GM18519 (cell line): ENCODE results near the gene GJB5.
"Not testable (repeated sequence)": the region's sequence is repeated elsewhere in the genome, so short reads cannot be mapped to it uniquely, and the experiment has no call there.

Source experiments
- ATAC-seq: cut with Tn5 transposase; IDR thresholded peaks from one replicate; pipeline ENCODE4 v1.9.1; 2021; ENCODE audit warnings: mild to moderate bottlenecking, moderate library complexity; ENCODE audit not compliant: unreplicated experiment, low FRiP score

The GJB5 gene

GRCh38 chr1:34754964-34755637 lies at the start of gene GJB5:
Gene GJB5 (plus strand): TSS chr1:34755047. CDS start chr1:34757331, 2,284 bp downstream.
- no peak for ATAC-seq

- ATAC-seq: no peak
Observed at GRCh38 chr1:34705077-34705476, 49.8 kb upstream of the GJB5 start.

DNA sequence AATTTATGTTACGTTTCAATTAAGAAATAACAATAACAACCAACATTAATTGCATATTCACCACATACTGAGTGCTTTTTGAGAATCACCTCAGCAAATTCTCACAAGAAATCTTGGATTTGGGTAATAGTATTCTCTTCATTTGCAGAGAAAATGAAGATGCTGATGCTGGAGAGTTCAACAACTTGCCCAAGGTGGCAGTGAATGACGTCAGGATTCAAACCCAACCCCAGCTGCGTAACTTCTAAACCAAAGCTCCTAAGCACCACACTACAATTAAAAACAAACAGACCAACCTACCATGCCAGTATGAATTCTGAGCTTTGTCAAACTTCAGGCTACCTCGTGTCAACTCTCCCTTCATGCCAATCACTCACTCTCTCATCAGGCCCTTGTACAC lies 46.7 kb upstream of the GJB5 start:
- no peak for ATAC-seq

DNA sequence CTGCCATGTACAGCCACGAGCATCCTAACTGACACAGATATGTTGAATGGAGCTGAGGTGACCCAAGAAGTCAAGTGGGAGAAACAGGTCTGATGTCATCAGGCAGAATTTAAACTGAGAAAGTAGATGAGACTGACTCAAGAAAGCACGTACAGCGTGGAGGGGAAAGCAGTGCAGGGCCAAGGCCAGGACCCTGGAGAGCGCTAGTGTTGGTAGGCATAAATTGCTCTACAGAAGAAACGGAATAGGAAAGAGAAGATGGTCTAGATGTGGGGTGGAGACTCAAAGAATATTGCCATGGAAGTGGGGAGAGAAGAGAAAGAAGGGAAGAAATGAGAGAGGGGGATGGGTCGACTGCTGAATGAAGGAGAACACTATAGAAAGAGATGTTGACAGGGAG lies 45.3 kb upstream of the GJB5 start:
- ATAC-seq: no peak

DNA sequence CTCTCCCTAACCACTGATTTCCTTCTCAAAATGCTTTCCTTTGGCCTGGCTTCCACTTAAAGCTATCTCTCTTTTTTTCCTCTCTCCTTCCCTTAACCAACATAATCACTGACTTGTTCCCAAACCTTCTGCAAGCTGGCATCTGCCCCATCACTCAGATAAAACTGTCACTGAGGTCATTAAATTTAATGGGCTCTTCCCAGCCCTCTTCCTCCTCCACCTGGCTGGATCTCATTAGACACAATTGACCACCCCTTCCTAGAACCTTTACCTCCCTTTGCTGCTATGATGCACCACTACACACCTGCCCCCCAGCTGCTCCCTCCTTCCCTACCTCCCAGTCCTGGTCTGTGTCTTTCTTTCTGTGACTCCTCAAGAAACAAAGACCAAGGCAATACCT lies 44.0 kb upstream of the GJB5 start:
- ATAC-seq: no peak

DNA sequence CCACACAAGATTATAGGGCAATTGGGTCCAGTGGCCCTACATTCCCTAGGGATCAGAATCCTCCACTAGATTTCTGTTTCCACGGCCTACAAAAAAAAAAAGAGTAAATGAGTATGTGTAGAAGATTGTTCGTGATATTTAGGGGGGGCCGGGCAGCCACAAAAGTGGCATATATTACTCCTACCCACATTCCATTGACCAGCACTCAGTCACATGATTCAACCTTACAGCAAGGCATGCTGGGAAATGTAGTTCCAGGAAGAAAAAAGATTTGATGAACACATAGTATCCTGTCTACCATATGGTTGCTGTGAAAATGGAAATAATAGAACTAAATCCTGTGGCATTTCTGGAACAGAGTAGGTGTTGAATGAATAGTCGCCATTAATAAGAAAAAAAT lies 43.4 kb upstream of the GJB5 start:
- ATAC-seq: no peak

DNA sequence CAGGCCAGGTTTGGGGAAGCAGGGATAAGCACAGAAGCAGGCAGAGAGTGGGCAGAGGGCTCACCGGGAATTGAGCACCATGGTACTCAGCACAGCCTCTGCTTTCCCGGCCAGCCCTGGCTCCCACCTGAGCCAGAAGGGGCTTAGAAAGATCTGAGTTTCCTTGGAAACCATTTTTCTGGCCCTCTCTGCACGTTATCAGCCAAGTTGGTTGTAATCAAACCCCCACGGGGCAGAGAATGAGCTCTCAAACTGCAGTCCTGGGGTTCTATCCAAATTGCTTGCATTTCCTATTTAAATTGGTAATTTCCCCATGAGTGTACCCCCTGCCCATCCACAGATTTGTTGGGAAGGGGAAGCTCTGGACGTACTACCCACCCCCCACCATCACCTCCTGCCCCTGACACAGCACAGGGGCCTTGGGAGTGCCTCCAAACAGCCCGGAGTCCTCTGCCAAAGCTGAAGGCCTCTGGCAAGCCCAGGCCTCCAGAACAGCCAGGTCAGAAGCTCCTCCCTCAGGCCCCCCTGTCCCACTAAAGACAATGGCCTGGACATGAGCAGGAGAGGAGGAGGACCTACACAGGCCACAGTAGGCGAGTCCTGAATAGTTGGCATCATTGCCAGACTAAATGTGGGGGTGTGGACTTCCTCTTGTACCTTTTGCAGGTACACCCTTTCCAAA lies 42.7 kb upstream of the GJB5 start:
- no peak for ATAC-seq

DNA sequence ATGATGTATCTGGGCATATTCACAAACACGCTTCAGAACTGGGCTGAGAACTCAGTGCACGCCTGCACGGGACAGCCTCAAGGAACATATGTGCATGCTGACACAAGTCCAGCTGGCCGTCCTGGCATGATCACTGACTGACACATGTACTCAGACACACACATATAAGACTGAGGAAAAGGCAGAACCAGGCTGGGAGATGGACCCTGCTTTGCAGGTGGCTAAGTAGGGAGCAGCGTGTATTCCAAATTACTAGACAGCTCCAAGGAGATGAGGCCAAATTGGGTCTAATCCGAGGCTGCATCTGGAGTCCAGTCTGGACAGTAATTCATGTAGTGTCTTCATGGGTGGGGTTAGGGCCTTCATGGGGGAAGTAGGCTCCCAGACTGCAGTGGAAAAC lies 41.4 kb upstream of the GJB5 start:
- ATAC-seq: no peak

DNA sequence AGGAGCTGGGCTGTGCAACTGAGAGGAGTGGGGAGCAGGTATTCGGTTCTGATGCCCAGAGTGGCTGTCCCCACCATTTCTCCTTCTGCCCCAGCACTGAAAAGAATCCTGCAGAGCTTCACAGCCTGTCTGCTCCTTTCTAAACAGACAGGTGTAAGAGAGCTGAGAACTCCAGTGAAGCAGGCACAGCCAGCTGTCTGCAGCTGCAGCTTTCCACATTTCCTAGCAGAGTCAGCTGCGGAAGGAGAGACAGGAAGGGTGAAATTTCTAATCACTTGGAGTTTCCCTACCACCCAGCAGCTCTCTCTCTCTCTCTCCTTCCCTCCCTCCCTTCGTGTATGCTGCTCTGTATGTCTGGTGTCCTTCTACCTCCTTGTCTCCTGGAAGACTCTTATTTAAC lies 40.5 kb upstream of the GJB5 start:
- ATAC-seq: no peak

- no peak for ATAC-seq
Observed at GRCh38 chr1:34715139-34715538, 39.7 kb upstream of the GJB5 start.

- ATAC-seq: no peak
Observed at GRCh38 chr1:34721241-34721640, 33.6 kb upstream of the GJB5 start.

GRCh38 chr1:34721646-34722355 lies 33.0 kb upstream of the GJB5 start:
- no peak for ATAC-seq

GRCh38 chr1:34726861-34727260 lies 28.0 kb upstream of the GJB5 start:
- ATAC-seq: no peak

- no peak for ATAC-seq
Observed at GRCh38 chr1:34730485-34730884, 24.4 kb upstream of the GJB5 start.

DNA sequence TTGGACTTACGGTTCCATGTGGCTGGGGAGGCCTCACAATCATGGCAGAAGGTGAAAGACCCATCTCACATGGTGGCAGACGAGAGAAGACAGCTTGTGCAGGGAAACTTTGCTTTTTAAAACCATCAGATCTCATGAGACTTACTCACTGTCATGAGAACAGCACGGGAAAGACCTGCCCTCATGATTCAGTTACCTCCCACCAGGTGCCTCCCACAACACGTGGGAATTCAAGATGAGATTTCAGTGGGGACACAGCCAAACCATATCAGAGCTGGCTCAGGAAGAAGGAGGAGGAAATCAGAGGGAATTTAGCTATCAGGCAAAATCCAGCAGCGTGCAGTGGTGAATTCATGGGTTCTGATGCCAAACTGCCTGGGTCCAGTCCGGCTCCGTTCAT lies 22.0 kb upstream of the GJB5 start:
- ATAC-seq: not testable (repeated sequence)

GRCh38 chr1:34736692-34737091 lies 18.2 kb upstream of the GJB5 start:
- ATAC-seq: no peak

DNA sequence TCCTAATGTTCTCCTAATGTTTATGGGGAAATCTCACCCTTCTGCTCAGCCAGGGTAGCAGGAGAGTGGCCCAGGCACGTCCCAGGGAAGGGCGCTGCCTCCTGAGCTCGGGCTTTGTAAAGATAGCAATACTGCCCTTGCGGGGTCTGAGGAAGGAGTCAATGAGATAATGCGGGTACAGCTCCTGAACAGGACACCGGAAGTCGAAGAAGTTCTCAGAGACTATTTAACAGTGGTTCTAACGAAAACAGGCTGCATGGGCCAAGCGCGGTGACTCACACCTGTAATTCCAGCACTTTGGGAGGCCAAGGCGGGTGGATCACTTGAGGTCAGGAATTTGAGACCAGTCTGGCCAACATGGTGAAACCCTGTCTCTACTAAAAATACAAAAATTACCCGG lies 17.6 kb upstream of the GJB5 start:
- ATAC-seq: not testable (repeated sequence)

DNA sequence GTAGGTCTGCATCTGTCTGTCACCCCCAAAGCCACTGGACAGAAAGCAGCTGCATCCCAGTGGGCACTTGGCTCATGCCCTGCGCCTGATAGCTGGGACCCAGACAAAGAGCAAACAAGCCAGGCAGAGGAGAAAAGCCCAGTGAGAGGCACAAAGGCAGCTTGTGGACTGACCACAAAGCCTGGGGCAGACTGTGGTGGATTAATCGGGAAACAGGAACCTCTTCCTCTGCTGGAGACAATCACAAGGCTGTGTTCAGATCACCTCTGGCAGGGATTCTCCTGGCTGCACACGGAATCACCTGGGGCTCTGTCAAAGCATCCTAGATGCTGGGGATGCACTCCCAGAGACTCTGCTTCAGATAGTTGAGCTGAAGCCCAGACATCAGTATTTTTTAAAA lies 15.2 kb upstream of the GJB5 start:
- ATAC-seq: no peak

- ATAC-seq: no peak
Observed at GRCh38 chr1:34740161-34740868, 14.5 kb upstream of the GJB5 start.

DNA sequence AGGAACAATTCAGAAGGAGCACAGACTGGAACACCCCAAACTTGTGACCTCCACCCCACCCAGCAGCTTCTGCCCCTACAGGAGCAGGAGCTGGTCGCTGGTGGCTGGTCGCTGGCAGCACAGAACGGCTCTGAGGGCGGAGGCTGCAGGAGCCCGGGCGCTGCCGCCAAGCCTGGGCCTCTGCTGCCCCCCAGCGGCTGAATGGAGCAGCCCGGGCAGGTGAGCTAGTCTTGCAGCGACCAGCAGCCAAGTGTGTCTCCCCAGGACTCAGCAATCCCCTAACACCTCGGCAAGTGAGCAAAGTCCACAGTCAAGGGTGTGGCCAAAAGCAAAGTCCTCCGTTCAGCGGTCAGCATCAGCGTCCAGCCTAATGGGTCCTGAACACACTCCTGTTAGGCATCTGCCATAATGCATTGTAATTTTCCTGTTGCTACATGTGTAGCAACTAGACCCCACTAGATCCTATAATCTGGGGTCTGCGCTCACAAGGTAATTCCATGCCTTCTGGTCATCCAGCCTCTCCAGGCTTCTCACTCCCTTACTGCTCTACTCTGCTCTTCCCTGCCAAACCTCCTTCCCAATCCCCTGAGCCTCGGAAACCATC lies 12.1 kb upstream of the GJB5 start:
- no peak for ATAC-seq

GRCh38 chr1:34743775-34744174 lies 11.1 kb upstream of the GJB5 start:
- no peak for ATAC-seq
